GM18907 (cell line): ENCODE measurements around the gene NUP155.
"Not testable (repeated sequence)": the region's sequence is repeated elsewhere in the genome, so short reads cannot be mapped to it uniquely, and the experiment has no call there.

Experiments used
- ATAC-seq: cut with Tn5 transposase; IDR thresholded peaks from one replicate; pipeline ENCODE4 v1.9.1; 2021; ENCODE audit warnings: mild to moderate bottlenecking, moderate library complexity; ENCODE audit not compliant: unreplicated experiment

Gene NUP155

GRCh38 chr5:37283214-37283820 is 87.6 kb downstream of the NUP155 start:
- no peak for ATAC-seq

GRCh38 chr5:37275511-37275910 is 95.4 kb downstream of the NUP155 start:
- ATAC-seq: no peak

DNA sequence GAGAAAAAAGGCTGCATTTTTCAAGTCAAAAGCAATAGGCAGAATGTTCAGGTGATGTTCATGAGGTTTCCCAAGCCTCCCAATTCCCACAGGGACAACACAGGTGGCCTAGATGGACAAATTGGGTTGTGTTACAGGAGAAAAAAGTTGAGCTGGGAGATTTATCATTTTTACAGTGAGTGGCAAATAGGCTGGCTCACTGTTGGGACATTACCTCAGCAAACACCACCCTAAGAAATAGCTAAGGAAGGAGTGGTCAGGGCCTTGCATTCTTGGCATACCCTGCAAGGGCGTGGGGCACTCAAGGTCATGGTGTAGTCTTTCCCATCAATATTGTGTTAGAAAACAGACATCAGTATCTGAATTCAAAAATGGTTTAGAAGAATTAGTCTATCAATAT is 98.4 kb downstream of the NUP155 start:
- no peak for ATAC-seq

DNA sequence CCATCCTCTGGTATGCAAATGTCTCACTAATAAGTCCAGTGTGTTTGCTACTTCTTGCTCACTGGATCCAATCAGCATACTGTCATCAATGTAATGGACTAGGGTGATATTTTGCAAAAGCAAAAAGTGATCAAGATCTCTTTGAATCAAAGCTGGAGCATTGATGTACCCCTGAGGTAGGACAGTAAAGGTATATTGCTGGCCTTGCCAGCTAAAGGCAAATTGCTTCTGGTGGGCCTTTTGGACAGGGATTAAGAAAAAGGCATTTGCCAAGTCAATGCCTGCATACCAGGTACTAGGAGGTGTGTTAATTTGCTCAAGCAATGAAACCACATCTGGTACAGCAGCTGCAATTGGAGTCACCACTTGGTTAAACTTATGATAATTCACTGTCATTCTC is 102.8 kb downstream of the NUP155 start:
- ATAC-seq: not testable (repeated sequence)

- ATAC-seq: no peak
Observed at GRCh38 chr5:37255774-37256358, 115.0 kb downstream of the NUP155 start.

DNA sequence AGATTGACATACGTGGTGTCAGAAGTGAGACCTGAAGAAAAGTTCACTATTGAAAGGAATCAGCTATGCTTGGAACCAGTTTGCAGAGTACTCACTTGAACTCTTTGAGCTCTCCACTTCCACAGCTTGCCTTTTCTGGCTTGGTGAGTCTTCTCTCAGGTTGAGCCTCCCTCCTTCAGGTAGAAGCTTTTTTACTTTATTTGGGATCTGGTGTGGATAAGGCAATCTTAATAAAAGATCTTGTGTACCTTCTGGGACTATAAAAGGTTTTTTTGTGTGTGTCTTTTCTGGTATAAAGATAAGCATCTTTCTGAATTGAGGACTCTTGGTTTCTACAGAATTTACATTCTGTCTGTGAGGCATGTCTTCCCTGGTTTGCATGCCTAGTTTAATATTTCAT is 116.3 kb downstream of the NUP155 start:
- ATAC-seq: no peak

DNA sequence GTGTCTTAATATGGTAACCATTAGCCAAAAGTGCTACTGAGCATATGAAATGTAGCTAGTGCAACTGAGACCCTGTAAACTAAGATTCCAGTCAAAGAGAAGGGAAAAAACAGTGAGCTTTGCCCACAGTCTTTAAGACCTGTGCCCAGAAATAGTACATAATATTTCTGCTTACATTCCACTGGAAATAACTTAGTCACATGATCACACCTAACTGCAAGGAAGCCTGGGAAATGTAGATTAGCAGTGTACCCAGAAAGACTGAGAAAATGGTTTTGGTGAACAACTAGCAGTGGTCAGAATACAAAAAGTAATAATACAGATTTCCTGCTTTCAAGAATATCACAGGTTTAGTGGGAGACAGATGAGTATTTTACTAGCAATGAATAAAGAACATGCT is 119.2 kb downstream of the NUP155 start:
- ATAC-seq: no peak

GRCh38 chr5:37249815-37250164 is 121.1 kb downstream of the NUP155 start:
- no peak for ATAC-seq

GRCh38 chr5:37248970-37249814 is 121.7 kb downstream of the NUP155 start, which contains the start of gene CPLANE1:
Gene CPLANE1, minus strand, starts transcription at chr5:37249376. Its CDS starts 1,678 bp downstream, at chr5:37247698.
- peak; percentile 88 for ATAC-seq

- no peak for ATAC-seq
Observed at GRCh38 chr5:37248421-37248969, 122.4 kb downstream of the NUP155 start.

DNA sequence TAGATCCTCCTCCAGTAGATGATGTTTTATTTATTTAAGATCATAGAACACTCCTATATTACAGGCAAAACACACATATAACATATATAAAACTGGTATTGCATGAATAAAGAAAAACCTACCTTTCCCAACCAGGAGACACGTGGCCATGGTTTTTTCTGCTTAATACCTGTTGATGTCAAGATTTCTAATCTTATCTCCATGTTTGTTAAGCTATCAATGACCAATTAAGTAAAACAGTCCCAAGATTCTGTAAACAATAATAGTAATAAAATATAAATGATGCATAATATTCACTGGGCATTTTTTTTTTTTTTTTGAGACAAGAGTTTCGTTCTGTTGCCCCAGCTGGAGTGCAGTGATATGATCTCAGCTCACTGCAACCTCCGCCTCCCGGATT is 123.4 kb downstream of the NUP155 start:
- no peak for ATAC-seq

- ATAC-seq: no peak
Observed at GRCh38 chr5:37247036-37247435, 123.9 kb downstream of the NUP155 start.
